Aorta (tissue), 5 donors: ENCODE measurements around the gene ZMIZ1. TPM values are rescaled to one million over a fixed set of nuclear protein-coding genes. Genes with fewer than 3 reads are reported as not detected.

Source experiments
- ATAC-seq: fragments of 200-7000 bp; cut with Tn5 transposase; one replicate; pipeline ENCODE4 v1.9.1; 2022; ENCODE audit warnings: moderate library complexity; ENCODE audit not compliant: low FRiP score
- DNase-seq, 2 donors: peaks; one replicate each; pipeline ENCODE4 v3.0.0-alpha.2; 2020
- H3K27ac ChIP-seq, 2 donors: one replicate each; pipeline ENCODE4 v1.5.1; 2013; ENCODE audit warnings: low read length in 2 of 2, mild to moderate bottlenecking in 2 of 2, moderate library complexity in 2 of 2, control low read depth in 1 of 2, inconsistent platforms in 1 of 2, low read depth in 1 of 2
- H3K27me3 ChIP-seq, 2 donors: one replicate each; pipeline ENCODE4 v1.6.1; 2013; ENCODE audit warnings: control low read depth in 1 of 2, low read length in 1 of 2, mild to moderate bottlenecking in 1 of 2, moderate library complexity in 1 of 2; ENCODE audit not compliant: insufficient read depth in 2 of 2, control insufficient read depth in 1 of 2
- H3K36me3 ChIP-seq, 2 donors: one replicate each; pipeline ENCODE4 v1.6.1; 2013; ENCODE audit warnings: control low read depth in 1 of 2, low read length in 1 of 2, mild to moderate bottlenecking in 1 of 2; ENCODE audit not compliant: insufficient read depth in 2 of 2, control insufficient read depth in 1 of 2
- H3K4me1 ChIP-seq, 2 donors: one replicate each; pipeline ENCODE4 v1.6.1; 2013; ENCODE audit warnings: low read length in 2 of 2, control low read depth in 1 of 2, mild to moderate bottlenecking in 1 of 2, moderate library complexity in 1 of 2; ENCODE audit not compliant: insufficient read depth in 2 of 2, control insufficient read depth in 1 of 2
- H3K4me3 ChIP-seq, 2 donors: one replicate each; pipeline ENCODE4 v1.5.1; 2013; ENCODE audit warnings: low read length in 2 of 2, control low read depth in 1 of 2, mild to moderate bottlenecking in 1 of 2
- H3K9me3 ChIP-seq: one replicate; pipeline ENCODE4 v1.6.1; 2013; ENCODE audit warnings: mild to moderate bottlenecking, low read length; ENCODE audit not compliant: control insufficient read depth
- WGBS, 2 donors: extraction: QIAGEN DNeasy Blood & Tissue Kit; methylation state at CpG; one replicate each; pipeline ENCODE4 v1.1.7; 2013; 5-methylcytosine and 5-hydroxymethylcytosine counted together
- intact Hi-C, 2 donors: fragments of 100-400 bp; cut with DNase I; formaldehyde crosslinking; loops; one replicate each; pipeline versions ENCODE4 v1.14.2 to v1.15.0; 2022
- polyA plus RNA-seq, 2 donors: library from polyadenylated mRNA; stranded (reverse); fragments of 200-250 nt; gene quantifications; one replicate each; pipeline ENCODE4 v1.2.3, GENCODE V29; 2013
- total RNA-seq, 2 donors: library from RNA; stranded (reverse); fragmentation: NEBNext Ultra II Directional; extraction: Animal tissue kit (Norgen Biotek cat#: 25700); gene quantifications; one replicate each; pipeline ENCODE4 v1.2.1, GENCODE V29; 2021
- donor health status: healthy with polysubstance abuse.
- donor health status: Bipolar disorder and iron deficiency.
- donor health status: DM: no; HTN: no; CAD: no.
- donor health status: DM: no; HTN: no; CAD: no.
- donor health status: DM: yes; HTN: yes; CAD: no.

Gene ZMIZ1
- total and polyA plus RNA-seq, 4 donors = 7.8 to 84.1 (median 28.2) TPM

DNA sequence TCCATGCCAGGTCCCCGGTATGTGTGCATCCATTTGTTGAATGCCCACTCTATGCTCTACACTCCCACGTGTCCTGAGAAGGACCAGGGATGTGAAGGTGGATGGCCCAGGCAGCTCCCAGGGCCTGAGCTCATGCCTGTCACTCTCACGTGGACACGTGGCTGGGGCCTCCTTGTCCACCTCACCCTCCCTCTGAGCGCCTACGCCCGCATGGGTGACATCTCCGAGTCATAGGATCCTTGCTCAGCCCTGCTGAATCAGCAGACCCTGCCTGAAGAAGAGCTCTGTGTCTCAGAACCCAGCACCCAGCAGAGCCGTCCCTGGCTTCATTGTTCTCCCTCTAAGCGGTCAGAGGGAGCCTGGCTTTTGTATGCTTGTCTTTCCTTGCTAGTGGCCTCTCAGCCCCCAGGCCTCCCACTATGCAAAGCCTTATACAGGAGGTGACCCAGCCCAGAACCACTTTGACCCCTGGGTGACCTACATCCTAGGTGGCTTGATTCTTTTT lies 170.6 kb downstream of the ZMIZ1 start:
- no peaks in the 10 kb centered on the region for H3K36me3 ChIP-seq
- no peak overlapping the region for H3K4me3 ChIP-seq
- ATAC-seq = no peak
- no peak overlapping the region for H3K27ac ChIP-seq
- H3K4me1 ChIP-seq = no peaks in the 10 kb centered on the region
- intact Hi-C loops = no loop called here
- no peaks in the 10 kb centered on the region for H3K9me3 ChIP-seq
- WGBS, 2 donors = 92 to 95% methylated on average over 10 of the region's 10 CpGs
- no peaks in the 10 kb centered on the region for H3K27me3 ChIP-seq
- DNase-seq = peak in 1 of 2 donors; percentile 88

DNA sequence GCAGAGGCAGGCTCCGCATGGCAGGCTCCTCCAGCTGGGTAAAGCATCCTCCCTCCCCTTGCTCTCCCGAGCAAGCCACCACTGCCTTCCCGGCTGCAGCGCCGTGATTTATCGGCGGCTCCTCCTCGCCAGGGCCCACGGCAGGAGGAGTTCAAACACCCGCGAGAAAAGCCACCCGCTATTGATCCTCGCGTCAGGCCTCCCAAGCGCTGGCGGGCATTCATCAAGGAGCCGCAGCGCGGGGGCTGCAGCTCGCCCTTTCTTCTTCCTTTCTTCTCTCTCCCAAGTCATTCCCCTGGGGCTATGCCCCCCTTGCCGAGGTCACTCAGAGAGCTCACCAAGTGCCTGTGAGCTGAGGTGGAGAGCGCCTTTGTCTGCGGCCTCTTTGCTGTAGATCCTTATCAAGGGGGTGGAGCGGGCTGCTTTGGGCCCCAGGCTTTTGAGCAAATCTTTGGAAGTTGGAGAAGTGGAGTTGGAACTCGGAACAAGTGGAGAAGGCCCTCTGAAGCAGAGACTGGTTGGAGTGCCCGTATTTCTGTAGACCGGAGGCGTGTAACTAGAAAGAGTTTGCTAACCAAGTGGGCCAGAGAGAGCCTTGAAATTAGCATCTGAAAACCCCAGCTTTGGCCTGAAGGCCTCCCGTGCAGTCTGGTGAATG lies 171.3 kb downstream of the ZMIZ1 start:
- H3K4me3 ChIP-seq = no peak overlapping the region
- WGBS, 2 donors = 91 to 96% methylated on average over 28 to 29 of the region's 29 CpGs
- H3K36me3 ChIP-seq = no peaks in the 10 kb centered on the region
- intact Hi-C loops = no loop called here
- H3K27ac ChIP-seq = no peak overlapping the region
- no peaks in the 10 kb centered on the region for H3K27me3 ChIP-seq
- no peaks in the 10 kb centered on the region for H3K9me3 ChIP-seq
- ATAC-seq (no peak), DNase-seq (no peak)
- H3K4me1 ChIP-seq = no peaks in the 10 kb centered on the region

DNA sequence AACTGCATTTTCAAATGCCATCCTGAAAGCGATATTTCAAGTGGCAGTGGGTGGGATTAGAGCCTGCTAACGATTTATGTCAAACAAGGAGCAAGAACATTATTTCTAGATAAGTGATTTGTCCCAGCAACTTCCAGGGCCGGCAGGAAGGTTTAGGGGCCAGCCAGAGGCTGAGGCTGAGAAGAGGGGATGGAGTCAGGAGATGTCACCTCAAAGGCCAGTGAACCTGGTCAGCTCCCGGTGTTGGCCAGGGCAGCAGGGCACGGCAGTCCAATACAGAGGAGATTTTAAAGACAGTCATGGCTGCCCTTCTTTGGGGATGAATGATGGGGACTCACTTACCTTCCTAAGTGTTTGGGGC lies 172.8 kb downstream of the ZMIZ1 start:
- H3K9me3 ChIP-seq = no peaks in the 10 kb centered on the region
- H3K27me3 ChIP-seq = no peaks in the 10 kb centered on the region
- DNase-seq (no peak), ATAC-seq (no peak)
- peaks cover 0 to 2% of the 10 kb centered on the region in 2 donors for H3K4me1 ChIP-seq
- WGBS, 2 donors = 82 to 83% methylated on average over 5 of the region's 5 CpGs
- no peak overlapping the region for H3K27ac ChIP-seq
- H3K4me3 ChIP-seq = no peak overlapping the region
- no peaks in the 10 kb centered on the region for H3K36me3 ChIP-seq
- intact Hi-C loops = no loop called here

DNA sequence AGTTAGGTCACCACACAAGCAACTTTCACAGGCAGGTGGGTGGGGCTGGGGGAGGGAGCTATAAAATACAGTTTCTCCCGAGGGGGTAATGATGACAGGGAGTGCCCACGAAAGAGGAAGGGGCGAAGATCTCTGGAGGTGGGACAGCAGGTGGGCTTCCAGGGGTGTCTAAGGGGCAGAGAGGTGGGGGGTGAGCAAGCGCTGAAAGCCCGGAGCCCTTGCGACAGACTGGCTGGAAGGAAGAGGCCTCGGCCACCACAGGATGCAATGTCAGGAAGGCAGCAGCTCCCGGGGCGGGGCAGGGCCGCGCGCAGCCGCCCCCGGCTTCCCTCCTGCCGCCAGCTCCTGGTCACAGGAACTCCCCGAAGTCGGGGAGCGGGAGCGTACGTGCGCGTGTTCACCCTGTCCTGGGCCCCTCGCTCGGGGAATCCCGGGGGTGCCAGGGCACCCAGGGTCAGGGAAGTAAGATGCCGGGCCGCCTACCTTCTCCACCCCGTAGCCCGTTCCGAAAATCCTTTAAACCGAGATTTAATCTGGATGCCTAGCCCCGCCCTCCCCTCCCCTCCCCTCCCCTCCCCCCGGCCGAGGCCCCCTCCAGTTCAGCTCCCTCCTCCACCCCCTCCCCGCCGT lies 173.3 kb downstream of the ZMIZ1 start:
- WGBS, 2 donors = 27 to 28% methylated on average over 22 to 36 of the region's 36 CpGs
- Histone ChIP-seq H3K36me3 (no peaks in the 10 kb centered on the region), H3K27me3 (no peaks in the 10 kb centered on the region), H3K4me1 (peaks cover 0 to 2% of the 10 kb centered on the region in 2 donors), H3K4me3 (no peak overlapping the region), H3K9me3 (no peaks in the 10 kb centered on the region), H3K27ac (no peak overlapping the region)
- intact Hi-C loops = no loop called here
- peak; percentile 36 for ATAC-seq
- peak; percentile 89 for DNase-seq

DNA sequence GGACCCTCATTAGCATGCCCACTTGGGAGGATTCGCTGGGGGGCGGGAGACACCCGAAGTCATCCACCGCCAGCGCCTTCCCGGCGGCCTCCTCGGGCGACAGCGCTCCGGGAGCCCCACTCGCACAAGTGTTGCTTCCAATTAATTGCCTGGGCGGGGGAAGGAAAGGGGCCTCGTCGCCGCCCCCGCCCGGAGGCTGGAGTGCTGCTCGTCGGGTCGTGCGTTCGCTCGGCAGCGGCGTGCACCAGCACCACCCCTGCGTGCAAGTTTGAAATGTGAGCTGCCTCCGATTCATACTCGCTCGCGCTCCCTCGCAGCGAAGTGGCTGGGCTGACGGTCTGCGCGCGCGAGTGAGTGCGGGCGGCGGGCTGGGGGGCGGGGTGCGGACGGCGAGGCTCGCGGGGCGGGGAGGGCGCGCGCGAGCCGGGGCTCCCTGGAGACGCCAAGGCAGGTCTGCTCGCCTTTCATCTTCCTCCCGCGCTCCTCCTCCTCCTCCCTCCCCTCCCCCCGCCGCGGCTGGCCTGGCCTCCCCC lies 173.9 kb downstream of the ZMIZ1 start:
- H3K9me3 ChIP-seq = no peaks in the 10 kb centered on the region
- DNase-seq (peak; percentile 78 to 89), ATAC-seq (peak; percentile 27)
- H3K4me1 ChIP-seq = peaks cover 5% of the 10 kb centered on the region in 2 donors
- H3K27ac ChIP-seq = no peak overlapping the region
- H3K4me3 ChIP-seq = peak overlapping the region; percentile 41 to 70
- no peaks in the 10 kb centered on the region for H3K27me3 ChIP-seq
- no peaks in the 10 kb centered on the region for H3K36me3 ChIP-seq
- intact Hi-C loops = no loop called here
- 0 to 1% methylated on average over 53 to 60 of the region's 60 CpGs for WGBS, 2 donors

DNA sequence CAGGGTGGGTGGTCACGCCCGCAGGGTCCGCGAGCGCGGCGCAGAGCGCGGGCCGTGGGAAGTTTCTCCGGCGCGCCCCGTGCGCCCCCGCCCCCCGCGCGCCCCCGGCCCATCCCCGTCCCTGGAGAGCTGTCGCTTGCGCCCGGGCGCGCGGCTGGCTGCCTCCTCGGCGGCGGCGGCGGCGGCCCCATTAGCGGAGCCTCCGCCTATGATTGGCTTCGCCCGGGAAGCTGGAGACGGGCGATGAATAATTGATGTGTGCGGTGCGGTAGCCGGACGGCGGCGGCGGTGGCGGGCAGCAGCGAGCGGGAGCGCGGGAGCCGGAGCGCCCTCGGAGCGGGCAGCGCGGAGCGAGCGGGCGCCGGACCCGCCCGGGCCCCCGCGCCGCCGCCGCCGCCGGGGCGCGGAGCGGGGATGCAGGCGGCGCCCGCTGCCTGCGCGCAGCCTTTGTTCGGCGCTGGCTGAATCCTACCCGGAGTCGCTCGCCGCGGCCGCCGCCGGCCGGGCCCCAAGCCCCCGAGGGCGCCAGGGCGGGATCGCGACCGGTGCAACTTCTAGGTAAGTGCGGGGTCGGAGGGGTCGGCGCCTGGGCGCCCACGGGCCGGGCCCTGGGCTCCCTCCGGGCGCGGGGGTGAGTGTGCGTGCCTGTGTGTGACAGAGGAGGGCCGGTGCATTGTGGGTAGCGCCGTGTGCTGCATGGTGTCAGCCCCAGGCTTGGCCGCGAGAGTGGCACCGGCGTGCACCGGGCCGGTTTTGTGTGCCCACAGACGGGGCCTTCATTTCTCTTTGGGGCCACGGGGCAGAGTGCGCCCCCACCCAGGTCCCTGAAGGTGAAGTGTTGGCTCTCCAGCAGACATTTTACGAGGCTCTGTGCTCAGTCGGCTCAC lies 174.7 kb downstream of the ZMIZ1 start:
- H3K27ac ChIP-seq = no peak overlapping the region
- H3K9me3 ChIP-seq = no peaks in the 10 kb centered on the region
- H3K4me1 ChIP-seq = peaks cover 5% of the 10 kb centered on the region in 2 donors
- no peaks in the 10 kb centered on the region for H3K36me3 ChIP-seq
- H3K4me3 ChIP-seq = peak overlapping the region; percentile 41 to 70
- intact Hi-C loops = no loop called here
- no peaks in the 10 kb centered on the region for H3K27me3 ChIP-seq
- 4 to 5% methylated on average over 50 to 120 of the region's 120 CpGs for WGBS, 2 donors
- DNase-seq (peak; percentile 76 to 88), ATAC-seq (peak; percentile 34)

DNA sequence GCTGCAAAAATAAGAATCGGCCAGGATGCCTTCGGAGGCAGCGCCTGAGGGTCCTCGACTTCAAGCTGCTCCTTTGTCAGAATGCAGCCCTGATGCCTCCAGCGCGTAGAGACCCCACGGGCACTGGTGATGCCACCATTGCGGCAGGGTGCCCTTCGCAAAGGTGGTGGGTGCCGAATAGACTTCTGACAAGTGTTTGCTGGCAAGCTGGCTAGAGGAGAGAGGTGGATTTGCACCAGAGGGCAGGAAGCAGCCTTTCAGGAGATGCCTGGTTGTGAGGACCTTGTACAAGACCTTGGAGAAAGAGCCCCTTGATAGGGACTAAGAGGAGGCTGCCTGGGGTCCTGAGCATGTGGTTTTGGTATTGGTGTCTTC lies 175.3 kb downstream of the ZMIZ1 start:
- DNase-seq (no peak), ATAC-seq (no peak)
- no peaks in the 10 kb centered on the region for H3K9me3 ChIP-seq
- no peaks in the 10 kb centered on the region for H3K27me3 ChIP-seq
- H3K27ac ChIP-seq = no peak overlapping the region
- H3K4me3 ChIP-seq = no peak overlapping the region
- H3K36me3 ChIP-seq = no peaks in the 10 kb centered on the region
- intact Hi-C loops = no loop called here
- WGBS, 2 donors = 68 to 75% methylated on average over 10 of the region's 10 CpGs
- H3K4me1 ChIP-seq = peaks cover 5 to 7% of the 10 kb centered on the region in 2 donors

DNA sequence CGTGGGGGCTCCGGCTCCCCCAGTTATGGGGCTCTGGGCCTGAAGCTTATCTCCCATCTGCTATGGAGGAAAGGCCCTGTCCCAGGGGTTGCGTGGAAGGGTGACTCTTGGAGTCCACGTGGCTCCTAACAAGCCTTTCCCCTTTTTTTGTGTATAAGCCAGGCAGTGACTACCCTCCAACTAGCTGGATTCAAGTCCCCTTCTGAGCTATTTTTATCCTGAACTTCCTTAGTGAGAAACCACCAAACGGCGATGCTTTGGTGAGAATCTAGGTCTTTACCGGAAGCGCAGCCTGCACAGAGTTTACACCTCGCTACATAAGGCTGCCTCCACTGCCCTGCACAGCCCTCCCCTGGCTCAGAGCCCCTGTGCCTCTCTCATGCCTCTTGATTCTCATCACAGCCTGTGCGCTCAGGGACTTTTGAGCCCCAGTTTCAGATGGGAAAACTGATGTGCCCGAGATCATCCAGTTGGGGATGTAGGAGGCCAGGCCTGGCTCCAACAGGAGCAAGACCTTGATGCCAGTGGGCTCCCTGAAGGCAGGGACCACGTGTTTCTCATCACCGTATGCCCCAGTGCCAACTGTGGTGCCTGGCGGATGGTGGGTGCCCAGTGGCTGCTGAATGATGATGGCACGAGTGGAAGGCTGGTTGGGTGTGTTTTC lies 176.2 kb downstream of the ZMIZ1 start:
- Histone ChIP-seq H3K27ac (peak overlapping the region in 1 of 2 donors; percentile 84), H3K4me3 (no peak overlapping the region), H3K4me1 (peaks cover 5 to 7% of the 10 kb centered on the region in 2 donors), H3K9me3 (no peaks in the 10 kb centered on the region), H3K36me3 (no peaks in the 10 kb centered on the region), H3K27me3 (no peaks in the 10 kb centered on the region)
- DNase-seq = peak in 1 of 2 donors; percentile 74
- 55 to 63% methylated on average over 15 of the region's 15 CpGs for WGBS, 2 donors
- intact Hi-C loops = no loop called here
- no peak for ATAC-seq
